Measurements from ENCODE around the gene ZCCHC3.

GRCh38 chr20:348972-349841 is 51.8 kb downstream of the ZCCHC3 start:
- no peak for TF ChIP-seq GATA2 (IDR thresholded peaks at IDR 0.05; ENCODE audit: low read depth, low read length)
- no peak for TF ChIP-seq GATA3 (IDR thresholded peaks at IDR 0.05; ENCODE audit: low read depth, low read length)

Measured in SH-SY5Y (cell line).